K562 (cell line): ENCODE data around the gene TSPAN13. TPM values are rescaled to one million over a fixed set of nuclear protein-coding genes. Genes with fewer than 3 reads are reported as not detected.
A peak's percentile ranks its signal among the peaks of the same experiment; 100 is the strongest.

Source experiments
- CBX8 ChIP-seq: fragments of 200-600 bp; sonication (generic); IDR thresholded peaks from 2 replicates; pipeline ENCODE4 v1.6.1; 2012; ENCODE audit warnings: borderline replicate concordance, mixed run types, low read depth, mild to moderate bottlenecking, moderate library complexity, mixed read lengths, low read length, control low read depth, inconsistent platforms; ENCODE audit not compliant: poor library complexity, severe bottlenecking; ENCODE audit errors: extremely low read depth
- CCNT2 ChIP-seq: IDR thresholded peaks from 2 replicates; pipeline ENCODE4 v1.6.1; 2011; ENCODE audit warnings: borderline replicate concordance, low read depth, mild to moderate bottlenecking, moderate library complexity, mixed read lengths, low read length; ENCODE audit not compliant: insufficient read length; ENCODE audit errors: extremely low read depth
- GTF2E2 ChIP-seq: fragments of 200-800 bp; sonication (Bioruptor generic); IDR thresholded peaks from 2 replicates; pipeline ENCODE4 v1.6.1; 2016; ENCODE audit warnings: missing genetic modification characterization, missing compliant biosample characterization
- HMGN3 ChIP-seq: IDR thresholded peaks from 2 replicates; pipeline ENCODE4 v1.6.1; 2011; ENCODE audit warnings: borderline replicate concordance, low read depth, mild to moderate bottlenecking, mixed read lengths, low read length; ENCODE audit not compliant: insufficient read length; ENCODE audit errors: extremely low read depth
- KDM1A ChIP-seq, 2 experiments: fragments of 450-650 bp; IDR thresholded peaks; 2 replicates each; pipeline ENCODE4 v1.6.1; 2016; ENCODE audit warnings: mild to moderate bottlenecking in 2 of 2
- MBD2 ChIP-seq: sonication (generic); IDR thresholded peaks from 2 replicates; pipeline ENCODE4 v1.6.1; 2016; ENCODE audit warnings: low read depth, borderline replicate concordance
- NR2F6 ChIP-seq: fragments of 450-650 bp; formaldehyde crosslinking; IDR thresholded peaks from 2 replicates; pipeline ENCODE4 v1.4.0; 2020; ENCODE audit warnings: mild to moderate bottlenecking
- PHF20 ChIP-seq: fragments of 450-650 bp; IDR thresholded peaks from 2 replicates; pipeline ENCODE4 v1.6.1; 2018; ENCODE audit not compliant: partially characterized antibody
- PKNOX1 ChIP-seq: fragments of 450-650 bp; IDR thresholded peaks from 2 replicates; pipeline ENCODE4 v1.6.1; 2016
- PYGO2 ChIP-seq: fragments of 450-650 bp; IDR thresholded peaks from 2 replicates; pipeline ENCODE4 v1.6.1; 2016; ENCODE audit warnings: mild to moderate bottlenecking, missing genetic modification characterization, moderate library complexity, missing compliant biosample characterization
- SAFB2 ChIP-seq: fragments of 200-400 bp; formaldehyde crosslinking; IDR thresholded peaks from 2 replicates; pipeline ENCODE4 v1.6.1; 2018; ENCODE audit warnings: borderline replicate concordance, low read length, low read depth, moderate library complexity; ENCODE audit not compliant: severe bottlenecking
- SMARCA5 ChIP-seq: fragments of 450-650 bp; IDR thresholded peaks from 2 replicates; pipeline ENCODE4 v1.6.1; 2016
- SMC3 ChIP-seq: conservative IDR thresholded peaks from 2 replicates; pipeline ENCODE4 v1.6.1; 2011; ENCODE audit warnings: low read depth, low read length, improper control_type of control experiment; ENCODE audit not compliant: insufficient read depth
- ZNF436 ChIP-seq: fragments of 250-450, 450-650 bp; sonication (Bioruptor Pico); formaldehyde crosslinking; IDR thresholded peaks from 2 replicates; pipeline ENCODE4 v1.7.0; 2020; ENCODE audit warnings: mild to moderate bottlenecking
- ZSCAN32 ChIP-seq: fragments of 450-650 bp; formaldehyde crosslinking; IDR thresholded peaks from 2 replicates; pipeline ENCODE4 v1.4.0; 2020; ENCODE audit warnings: mild to moderate bottlenecking, moderate library complexity
- polyA plus RNA-seq, 8 experiments: library from polyadenylated mRNA; depleted of rRNA in 4 of 8; stranded (reverse) in 5 of 8; unstranded in 3 of 8; fragments of >200 nt; fragmentation: Nextera tagmentation in 2 of 8; fragmentation: Illumina TruSeq in 1 of 8; extraction: Ambion mirVana in 2 of 8; extraction: Trizol in 1 of 8; gene quantifications; 2 replicates each; pipeline versions ENCODE4 v1.2.1 to v1.2.3, GENCODE V29; 2011 to 2014; ENCODE audit warnings: inconsistent platforms in 1 of 8, missing spikeins in 1 of 8
- total RNA-seq, 7 experiments: library from RNA; depleted of rRNA in 6 of 7; stranded (reverse); fragments of >200 nt in 6 of 7; fragmentation: Illumina TruSeq in 2 of 7; extraction: Trizol in 2 of 7; gene quantifications; 2 replicates each; pipeline versions ENCODE4 v1.2.1 to v1.2.3, GENCODE V29; 2011 to 2021; ENCODE audit warnings: low replicate concordance in 1 of 7
- TF ChIP-seq, protein P1 (sequence below): fragments of 250-450 bp; sonication (Bioruptor Pico); IDR thresholded peaks from 2 replicates; pipeline ENCODE4 v1.8.0; 2021; ENCODE audit warnings: moderate library complexity, mild to moderate bottlenecking, inconsistent platforms

Gene TSPAN13
- total and polyA plus RNA-seq, 9 of the 15 experiments (the other 6 are each of a cell fraction or from before 2014, with no cell fraction given) = 7.8 to 46.3 (median 20.0) TPM

- TF ChIP-seq KDM1A (IDR thresholded peaks at IDR 0.05) (0 out of 4 replicates have a peak, but pooled peaks of 1 of the 2 experiments have one; percentile 4), ZSCAN32 (CRISPR knock-in tag) (no peak), PYGO2 (tag) (no peak), SAFB2 (no peak), SMC3 (no peak), PHF20 (no peak), HMGN3 (no peak), ZNF436 (CRISPR knock-in tag) (no peak), CCNT2 (no peak), CBX8 (no peak), NR2F6 (CRISPR knock-in tag) (no peak), GTF2E2 (no peak), SMARCA5 (no peak), MBD2 (no peak), PKNOX1 (peak; percentile 96)
- TF ChIP-seq, protein P1, sequence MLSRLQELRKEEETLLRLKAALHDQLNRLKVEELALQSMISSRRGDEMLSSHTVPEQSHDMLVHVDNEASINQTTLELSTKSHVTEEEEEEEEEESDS (CRISPR knock-in tag) = no peak
Measured at GRCh38 chr7:16738011-16738688, 15.4 kb upstream of the TSPAN13 start (continued).
